Anterior cingulate cortex (tissue), 58 donors: ENCODE data around the gene FBXO30.

ENCODE experiments used
- DNase-seq, 58 donors: peaks; one replicate each; lab custom pipeline; 2025; lab: John Stamatoyannopoulos, UW

FBXO30 gene

GRCh38 chr6:145822456-145822855, 7.9 kb upstream of the FBXO30 start:
- no peak for DNase-seq

GRCh38 chr6:145819994-145820393, 5.4 kb upstream of the FBXO30 start:
- DNase-seq, result no peak

- DNase-seq, result no peak
Observed at GRCh38 chr6:145818796-145819195, 4.2 kb upstream of the FBXO30 start.

GRCh38 chr6:145816392-145816791, 1.8 kb upstream of the FBXO30 start:
- no peak for DNase-seq

GRCh38 chr6:145815309-145816274, 997 bp upstream of the FBXO30 start:
- DNase-seq, result peak in 26 of 58 donors; percentile 1 to 75 (median 42)

GRCh38 chr6:145814035-145814500, 527 bp downstream of the FBXO30 start:
- peak in 18 of 58 donors; percentile 3 to 65 (median 35) for DNase-seq

- no peak for DNase-seq
Observed at GRCh38 chr6:145813285-145814034, 1.1 kb downstream of the FBXO30 start.

- DNase-seq, result no peak
Observed at GRCh38 chr6:145811741-145812140, 2.9 kb downstream of the FBXO30 start.

- no peak for DNase-seq
Observed at GRCh38 chr6:145809785-145810184, 4.8 kb downstream of the FBXO30 start.

- no peak for DNase-seq
Observed at GRCh38 chr6:145809211-145809610, 5.4 kb downstream of the FBXO30 start.

- no peak for DNase-seq
Observed at GRCh38 chr6:145808239-145808638, 6.4 kb downstream of the FBXO30 start.

GRCh38 chr6:145802141-145802540, 12.5 kb downstream of the FBXO30 start:
- DNase-seq, result no peak

GRCh38 chr6:145801021-145801420, 13.6 kb downstream of the FBXO30 start:
- DNase-seq, result no peak

- DNase-seq, result no peak
Observed at GRCh38 chr6:145798530-145798929, 16.1 kb downstream of the FBXO30 start.

- DNase-seq, result no peak
Observed at GRCh38 chr6:145789443-145789842, 25.2 kb downstream of the FBXO30 start.

GRCh38 chr6:145787688-145788087, 26.9 kb downstream of the FBXO30 start:
- no peak for DNase-seq

GRCh38 chr6:145784683-145785082, 29.9 kb downstream of the FBXO30 start:
- DNase-seq, result no peak

- DNase-seq, result no peak
Observed at GRCh38 chr6:145783796-145784195, 30.8 kb downstream of the FBXO30 start.

GRCh38 chr6:145772846-145773245, 41.7 kb downstream of the FBXO30 start:
- no peak for DNase-seq

GRCh38 chr6:145765449-145765848, 49.1 kb downstream of the FBXO30 start:
- DNase-seq, result no peak

GRCh38 chr6:145763742-145764141, 50.9 kb downstream of the FBXO30 start:
- no peak for DNase-seq
